C4-2B (cell line): Measurements from ENCODE around the gene GTF2E1.

Experiments
- CTCF ChIP-seq: fragments of 450-650 bp; conservative IDR thresholded peaks from 2 replicates; pipeline ENCODE4 v1.5.1; 2017; ENCODE audit warnings: mild to moderate bottlenecking
- ZFX ChIP-seq: fragments of 450-650 bp; IDR thresholded peaks from 2 replicates; pipeline ENCODE4 v1.6.1; 2017

DNA sequence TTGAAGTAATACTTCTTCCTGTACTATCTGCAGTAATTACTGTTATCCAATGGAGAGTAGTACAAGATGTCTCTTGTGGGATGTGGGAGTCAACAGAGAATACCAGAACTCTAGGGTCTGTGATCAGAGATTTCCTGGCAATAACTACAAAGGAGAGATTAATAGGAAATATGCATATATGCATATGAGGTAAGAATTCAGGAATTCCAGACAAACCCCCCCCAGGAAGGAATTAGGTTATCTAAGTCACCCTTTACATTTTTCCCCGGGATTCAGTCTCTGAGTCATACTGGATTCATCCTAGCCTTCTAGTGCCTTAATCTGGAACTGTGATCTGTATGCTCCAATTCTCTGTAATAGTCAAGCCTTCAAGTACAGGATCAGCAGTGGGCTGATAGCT, 49.4 kb downstream of the GTF2E1 start:
- TF ChIP-seq CTCF: no peak
- no peak for TF ChIP-seq ZFX
